Pancreas (tissue), 10 donors: Measurements from ENCODE around the gene SLC28A3. TPM values are rescaled to one million over a fixed set of nuclear protein-coding genes. Genes with fewer than 3 reads are reported as not detected.
A peak's percentile ranks its signal among the peaks of the same experiment; 100 is the strongest.

Experiments
- ATAC-seq, 4 donors: fragments of 200-7000 bp; cut with Tn5 transposase; one replicate each; pipeline versions ENCODE4 v1.8.0 to v1.9.1; 2020; ENCODE audit warnings: mild to moderate bottlenecking in 4 of 4, moderate library complexity in 4 of 4
- DNase-seq, 6 donors: peaks; one replicate each; pipeline ENCODE4 v3.0.0-alpha.2; 2020
- FAIRE-seq: peaks from 2 replicates; lab custom pipeline; 2012; peaks lifted over from hg19 to GRCh38; lab: Jason Lieb, UNC
- H3K27ac ChIP-seq, 4 donors: fragments of 200-600 bp; sonication (generic); 1 replicate in 3 of 4; 2 replicates in 1 of 4; pipeline versions ENCODE4 v1.5.0 to v1.8.0; 2020
- H3K27me3 ChIP-seq, 4 donors: fragments of 200-600 bp; one replicate each; pipeline ENCODE4 v1.8.0; 2021
- H3K36me3 ChIP-seq, 3 donors: fragments of 200-600 bp; sonication (generic) in 1 of 3; one replicate each; pipeline versions ENCODE4 v1.5.0 to v1.8.0; 2020 to 2021
- H3K4me1 ChIP-seq, 3 donors: fragments of 200-600 bp; one replicate each; pipeline ENCODE4 v1.8.0; 2021
- H3K4me3 ChIP-seq, 4 donors: fragments of 200-600 bp; sonication (generic) in 2 of 4; one replicate each; pipeline versions ENCODE4 v1.5.0 to v1.8.0; 2020 to 2021
- H3K9me3 ChIP-seq, 4 donors: fragments of 200-600 bp; one replicate each; pipeline ENCODE4 v1.8.0; 2021
- WGBS, 2 donors: extraction: QIAGEN DNeasy Blood & Tissue Kit; methylation state at CpG; one replicate each; pipeline ENCODE4 v1.1.7; 2013; 5-methylcytosine and 5-hydroxymethylcytosine counted together
- intact Hi-C, 3 donors: fragments of 100-400 bp; cut with DNase I; formaldehyde crosslinking; loops; one replicate each; pipeline versions ENCODE4 v1.11.1 to v1.14.2; 2022
- polyA plus RNA-seq, 2 donors: library from polyadenylated mRNA; stranded (reverse); fragments of 200-250 nt; gene quantifications; one replicate each; pipeline ENCODE4 v1.2.3, GENCODE V29; 2013
- total RNA-seq, 6 donors: library from RNA; stranded (reverse); fragmentation: NEBNext Ultra II Directional in 4 of 6; extraction: Animal tissue kit (Norgen Biotek cat#: 25700) in 4 of 6; gene quantifications; one replicate each; pipeline versions ENCODE4 v1.2.1 to v1.2.4, GENCODE V29; 2021 to 2023
- TF ChIP-seq, protein P1 (sequence below), 4 donors: fragments of 200-600 bp; sonication (generic) in 3 of 4; IDR thresholded peaks; one replicate each; pipeline versions ENCODE4 v1.5.0 to v1.8.0; 2021; ENCODE audit warnings: antibody characterized with exemption in 4 of 4
- donor health status: healthy with polysubstance abuse.
- donor health status: DM: no; HTN: no; CAD: no; lungs with moderate emphysema.
- donor health status: DM: no; HTN: no; CAD: no.
- donor health status: control.
- donor health status: control.
- donor health status: Bipolar disorder and iron deficiency.
- donor health status: DM: yes; HTN: yes; CAD: no.
- donor health status: DM: no; HTN: no; CAD: no.
- donor health status: DM: no; HTN: no; CAD: no.
- donor health status: DM: yes; HTN: yes; CAD: no.

The SLC28A3 gene
- total and polyA plus RNA-seq, 8 donors, result 5.7 to 17.2 (median 7.9) TPM

DNA sequence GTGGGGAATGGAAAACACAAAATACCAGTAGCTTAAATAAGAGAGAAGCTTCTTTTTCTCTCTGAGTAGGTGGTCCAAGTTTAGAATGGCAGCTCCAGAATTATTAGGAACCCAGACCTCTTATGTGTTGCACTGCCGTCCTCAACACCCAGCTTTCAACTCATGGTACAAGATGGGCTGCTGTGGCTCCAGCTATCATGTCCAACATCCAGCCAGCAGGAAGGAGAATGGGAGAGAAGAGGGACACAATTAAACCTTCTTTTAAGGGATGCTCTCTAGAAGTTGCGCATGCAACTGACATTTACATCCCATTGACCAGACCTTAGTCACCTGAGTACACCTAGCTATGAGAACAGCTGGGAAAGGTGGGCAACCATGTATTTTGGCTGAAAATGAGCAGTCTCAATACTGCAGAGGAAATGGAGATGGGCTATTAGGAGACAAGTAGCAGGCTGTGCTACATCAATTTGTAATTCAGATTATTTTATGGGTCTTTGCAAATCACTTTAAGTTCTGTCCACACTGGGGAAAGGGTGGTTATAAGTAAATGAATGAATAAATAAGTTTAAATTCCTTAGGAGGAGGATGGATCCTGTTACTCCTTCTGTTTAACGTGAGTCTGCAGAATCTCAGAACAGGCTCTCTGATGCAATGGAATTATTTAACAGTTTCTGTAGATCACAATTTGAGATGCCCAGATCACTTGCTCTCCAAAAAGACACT is 76.1 kb downstream of the SLC28A3 start:
- H3K4me3 ChIP-seq, result no peak overlapping the region
- H3K9me3 ChIP-seq, result no peaks in the 10 kb centered on the region
- H3K27ac ChIP-seq, result no peak overlapping the region
- no peaks in the 10 kb centered on the region for H3K27me3 ChIP-seq
- 49 to 71% methylated on average over 3 of the region's 3 CpGs for WGBS, 2 donors
- TF ChIP-seq, protein P1, sequence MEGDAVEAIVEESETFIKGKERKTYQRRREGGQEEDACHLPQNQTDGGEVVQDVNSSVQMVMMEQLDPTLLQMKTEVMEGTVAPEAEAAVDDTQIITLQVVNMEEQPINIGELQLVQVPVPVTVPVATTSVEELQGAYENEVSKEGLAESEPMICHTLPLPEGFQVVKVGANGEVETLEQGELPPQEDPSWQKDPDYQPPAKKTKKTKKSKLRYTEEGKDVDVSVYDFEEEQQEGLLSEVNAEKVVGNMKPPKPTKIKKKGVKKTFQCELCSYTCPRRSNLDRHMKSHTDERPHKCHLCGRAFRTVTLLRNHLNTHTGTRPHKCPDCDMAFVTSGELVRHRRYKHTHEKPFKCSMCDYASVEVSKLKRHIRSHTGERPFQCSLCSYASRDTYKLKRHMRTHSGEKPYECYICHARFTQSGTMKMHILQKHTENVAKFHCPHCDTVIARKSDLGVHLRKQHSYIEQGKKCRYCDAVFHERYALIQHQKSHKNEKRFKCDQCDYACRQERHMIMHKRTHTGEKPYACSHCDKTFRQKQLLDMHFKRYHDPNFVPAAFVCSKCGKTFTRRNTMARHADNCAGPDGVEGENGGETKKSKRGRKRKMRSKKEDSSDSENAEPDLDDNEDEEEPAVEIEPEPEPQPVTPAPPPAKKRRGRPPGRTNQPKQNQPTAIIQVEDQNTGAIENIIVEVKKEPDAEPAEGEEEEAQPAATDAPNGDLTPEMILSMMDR (IDR thresholded peaks at IDR 0.05), result no peak
- no peaks in the 10 kb centered on the region for H3K4me1 ChIP-seq
- intact Hi-C loops, result loop anchor here in 1 of 3 donors (10.0 kb wide), 1 partner anchor 330 kb away; no protein-coding TSS in a partner anchor
- no peak for DNase-seq
- no peak for FAIRE-seq
- H3K36me3 ChIP-seq, result no peaks in the 10 kb centered on the region
- no peak for ATAC-seq

DNA sequence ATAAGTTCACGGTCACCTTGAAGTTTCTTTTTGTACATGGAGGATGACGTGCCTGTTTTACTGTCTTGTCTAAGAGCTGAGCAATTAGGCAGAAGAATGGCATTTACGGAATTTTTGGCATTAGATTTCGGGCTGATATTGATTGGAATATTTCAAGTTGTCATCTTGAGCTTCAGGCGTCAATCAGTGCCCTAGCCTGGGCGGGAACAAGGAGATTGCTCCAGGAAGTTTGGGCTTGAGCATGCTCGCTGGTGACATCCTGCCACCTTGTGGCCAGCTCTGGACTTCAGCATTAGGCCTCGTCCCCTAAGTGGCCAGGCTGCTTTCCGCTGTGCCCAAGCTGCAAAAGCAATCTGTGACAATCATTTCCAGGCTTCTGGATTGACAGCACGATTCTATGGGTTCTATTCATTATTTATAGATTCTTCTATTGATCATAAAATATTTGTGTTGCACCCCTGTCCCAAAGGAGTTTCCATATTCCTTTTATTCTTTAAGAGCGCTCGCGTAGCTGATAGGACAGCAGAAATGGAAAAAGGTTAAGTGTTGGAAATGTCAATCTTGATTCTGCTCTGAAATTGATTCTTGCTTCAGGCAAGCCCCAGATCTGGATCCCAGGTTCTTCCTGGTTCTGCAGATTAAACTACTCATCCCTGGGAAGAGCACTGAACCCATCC is 79.3 kb downstream of the SLC28A3 start:
- peak; percentile 94 to 100 (median 98) for ATAC-seq
- Histone ChIP-seq H3K36me3 (no peaks in the 10 kb centered on the region), H3K4me1 (no peaks in the 10 kb centered on the region), H3K4me3 (peak overlapping the region in 1 of 4 donors; percentile 29), H3K27ac (no peak overlapping the region), H3K9me3 (no peaks in the 10 kb centered on the region), H3K27me3 (no peaks in the 10 kb centered on the region)
- peak; percentile 56 to 88 (median 80) for DNase-seq
- 27 to 31% methylated on average over 13 of the region's 13 CpGs for WGBS, 2 donors
- FAIRE-seq, result peak; percentile 56
- intact Hi-C loops, result loop anchor here in 1 of 3 donors (10.0 kb wide), 1 partner anchor 326 kb away; no protein-coding TSS in a partner anchor
- TF ChIP-seq, protein P1 (IDR thresholded peaks at IDR 0.05), result peak; percentile 72 to 90 (median 86)

DNA sequence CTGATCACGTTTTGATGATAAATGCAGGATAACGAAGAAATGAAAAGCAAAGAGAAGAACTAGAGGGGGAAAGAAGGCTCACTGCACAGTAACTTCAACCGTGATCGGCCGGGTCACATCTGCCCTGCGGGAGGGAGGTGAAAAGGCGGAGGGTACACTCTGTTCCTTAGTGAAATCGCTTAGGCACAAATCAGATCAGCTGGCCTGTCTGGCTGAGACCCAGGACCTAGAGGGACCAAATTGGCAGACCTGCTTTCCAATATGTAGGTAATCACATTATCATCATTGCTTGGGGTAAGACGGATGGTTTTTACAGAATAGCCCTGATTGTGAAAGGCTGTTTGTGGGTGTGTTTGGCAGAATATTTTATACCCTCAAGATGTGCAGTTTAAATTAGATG is 82.2 kb downstream of the SLC28A3 start:
- FAIRE-seq, result no peak
- TF ChIP-seq, protein P1 (IDR thresholded peaks at IDR 0.05), result no peak

DNA sequence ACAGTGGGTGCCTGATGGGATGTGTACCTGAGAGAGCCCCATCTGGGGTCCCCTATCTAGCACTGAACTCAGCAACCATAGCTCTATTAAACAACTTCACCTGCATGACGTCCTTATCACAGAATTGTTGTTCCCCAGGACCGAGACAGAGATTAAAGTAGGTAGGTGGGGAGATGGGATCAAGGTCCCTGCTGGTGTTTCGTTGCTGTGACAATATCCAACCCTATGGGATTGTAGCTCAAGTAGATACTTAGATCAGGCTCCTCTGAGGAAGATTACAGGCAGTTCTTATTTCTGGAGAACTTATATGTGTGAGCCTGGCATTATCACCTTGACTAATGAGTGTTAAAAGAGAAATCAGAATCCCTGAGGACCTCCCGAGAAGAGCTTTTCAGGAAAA is 84.9 kb downstream of the SLC28A3 start:
- intact Hi-C loops, result loop anchor here in 2 of 3 donors (5.0 to 10.0 kb wide), 2 partner anchors 318 to 321 kb away; no protein-coding TSS in a partner anchor
- WGBS, 2 donors, result 32 to 35% methylated on average over 4 of the region's 4 CpGs
- Histone ChIP-seq H3K9me3 (no peaks in the 10 kb centered on the region), H3K4me3 (no peak overlapping the region), H3K27ac (no peak overlapping the region), H3K4me1 (no peaks in the 10 kb centered on the region), H3K27me3 (no peaks in the 10 kb centered on the region), H3K36me3 (no peaks in the 10 kb centered on the region)
- TF ChIP-seq, protein P1 (IDR thresholded peaks at IDR 0.05), result no peak
- no peak for FAIRE-seq
- DNase-seq, result no peak
- no peak for ATAC-seq

More for the DNA sequence above, 82.2 kb downstream of the SLC28A3 start:
- Histone ChIP-seq H3K4me3 (no peak overlapping the region), H3K36me3 (no peaks in the 10 kb centered on the region), H3K9me3 (no peaks in the 10 kb centered on the region), H3K4me1 (no peaks in the 10 kb centered on the region), H3K27me3 (no peaks in the 10 kb centered on the region), H3K27ac (no peak overlapping the region)
- DNase-seq (no peak), ATAC-seq (no peak)
- WGBS, 2 donors, result 64 to 71% methylated on average over 9 of the region's 9 CpGs
- intact Hi-C loops, result loop anchor here in 2 of 3 donors (5.0 to 10.0 kb wide), 2 partner anchors 321 to 324 kb away; no protein-coding TSS in a partner anchor
